GM23338 (cell line): ENCODE measurements around the gene MMP28. TPM values are rescaled to one million over a fixed set of nuclear protein-coding genes. Genes with fewer than 3 reads are reported as not detected.

Source experiments
- ATAC-seq: fragments of 200-7000 bp; cut with Tn5 transposase; 3 replicates; pipeline ENCODE4 v1.9.1; 2020
- DNase-seq: peaks from one replicate; pipeline ENCODE4 v3.0.0-alpha.2; 2015; ENCODE audit warnings: low spot score
- H2AFZ ChIP-seq: fragments of 200-600 bp; sonication (generic); 2 replicates; pipeline ENCODE4 v1.8.0; 2016; ENCODE audit warnings: antibody characterized with exemption, mild to moderate bottlenecking, moderate library complexity
- H3F3A ChIP-seq: fragments of 200-600 bp; sonication (generic); replicated peaks from 2 replicates; pipeline ENCODE4 v1.8.0; 2017; ENCODE audit warnings: antibody characterized with exemption, mixed run types, low read depth
- H3K27ac ChIP-seq: fragments of 200-600 bp; sonication (generic); 2 replicates; pipeline ENCODE4 v1.6.1; 2016; ENCODE audit warnings: low read depth
- H3K27me3 ChIP-seq: fragments of 200-600 bp; sonication (generic); 2 replicates; pipeline ENCODE4 v1.8.0; 2016; ENCODE audit warnings: mild to moderate bottlenecking, mixed run types, moderate library complexity; ENCODE audit not compliant: insufficient read depth
- H3K36me3 ChIP-seq: fragments of 200-600 bp; sonication (generic); 2 replicates; pipeline ENCODE4 v1.8.0; 2016; ENCODE audit warnings: mild to moderate bottlenecking; ENCODE audit not compliant: insufficient read depth
- H3K4me1 ChIP-seq: fragments of 200-600 bp; sonication (generic); 2 replicates; pipeline ENCODE4 v1.8.0; 2016; ENCODE audit warnings: mild to moderate bottlenecking, moderate library complexity; ENCODE audit not compliant: insufficient read depth
- H3K4me2 ChIP-seq: fragments of 200-600 bp; sonication (generic); 2 replicates; pipeline ENCODE4 v1.7.1; 2017; ENCODE audit warnings: mixed run types
- H3K4me3 ChIP-seq: fragments of 200-600 bp; sonication (generic); 2 replicates; pipeline ENCODE4 v1.6.1; 2016; ENCODE audit warnings: mixed run types
- H3K79me2 ChIP-seq: fragments of 200-600 bp; sonication (generic); replicated peaks from 2 replicates; pipeline ENCODE4 v1.8.0; 2017; ENCODE audit warnings: mild to moderate bottlenecking; ENCODE audit not compliant: insufficient read depth
- H3K9me2 ChIP-seq: fragments of 200-600 bp; sonication (generic); 2 replicates; pipeline ENCODE4 v1.8.0; 2017; ENCODE audit not compliant: insufficient read depth
- H4K20me1 ChIP-seq: fragments of 200-600 bp; sonication (generic); replicated peaks from 2 replicates; pipeline ENCODE4 v1.8.0; 2017; ENCODE audit warnings: mild to moderate bottlenecking; ENCODE audit not compliant: insufficient read depth
- H3K27ac Mint-ChIP-seq: 2 replicates; pipeline ENCODE4 v1.8.0; 2020; ENCODE audit warnings: inconsistent platforms, mild to moderate bottlenecking, moderate library complexity, mixed read lengths
- H3K27me3 Mint-ChIP-seq: 3 replicates; pipeline ENCODE4 v1.8.0; 2022; ENCODE audit warnings: low read depth, mild to moderate bottlenecking, moderate library complexity, mixed read lengths, inconsistent platforms; ENCODE audit not compliant: insufficient read depth, poor library complexity
- H3K36me3 Mint-ChIP-seq: 3 replicates; pipeline ENCODE4 v1.8.0; 2021; ENCODE audit warnings: low read depth, mild to moderate bottlenecking, inconsistent platforms, moderate library complexity, mixed read lengths
- H3K4me1 Mint-ChIP-seq: 3 replicates; pipeline ENCODE4 v1.8.0; 2020; ENCODE audit warnings: mild to moderate bottlenecking, inconsistent platforms, mixed read lengths
- H3K4me3 Mint-ChIP-seq: 3 replicates; pipeline ENCODE4 v1.8.0; 2021; ENCODE audit warnings: moderate library complexity, mild to moderate bottlenecking, inconsistent platforms, mixed read lengths
- H3K9me3 Mint-ChIP-seq: 3 replicates; pipeline ENCODE4 v1.8.0; 2020; ENCODE audit warnings: moderate library complexity, mild to moderate bottlenecking, inconsistent platforms, mixed read lengths
- CREB1 ChIP-seq: fragments of 250-450 bp; sonication (Bioruptor Pico); IDR thresholded peaks from 2 replicates; pipeline ENCODE4 v1.5.0; 2020; ENCODE audit warnings: low read depth, mild to moderate bottlenecking, moderate library complexity
- ETS1 ChIP-seq: IDR thresholded peaks from 2 replicates; pipeline ENCODE4 v1.6.1; 2016; ENCODE audit warnings: antibody characterized with exemption
- EZH2 ChIP-seq: fragments of 200-600 bp; sonication (generic); IDR thresholded peaks from one replicate; pipeline ENCODE4 v1.8.0; 2017; ENCODE audit warnings: antibody characterized with exemption, mild to moderate bottlenecking, low read depth; ENCODE audit not compliant: unreplicated experiment
- EZH2phosphoT487 ChIP-seq: fragments of 200-600 bp; sonication (generic); IDR thresholded peaks from one replicate; pipeline ENCODE4 v1.8.1; 2018; ENCODE audit warnings: antibody characterized with exemption; ENCODE audit not compliant: unreplicated experiment
- JUNB ChIP-seq: IDR thresholded peaks from one replicate; pipeline ENCODE4 v1.6.1; 2016; ENCODE audit warnings: antibody characterized with exemption; ENCODE audit not compliant: unreplicated experiment
- NANOG ChIP-seq: IDR thresholded peaks from 2 replicates; pipeline ENCODE4 v1.6.1; 2016; ENCODE audit warnings: antibody characterized with exemption, borderline replicate concordance
- POLR2AphosphoS5 ChIP-seq: IDR thresholded peaks from 2 replicates; pipeline ENCODE4 v1.6.1; 2016; ENCODE audit warnings: antibody characterized with exemption, low read depth
- STAT1 ChIP-seq: IDR thresholded peaks from one replicate; pipeline ENCODE4 v1.6.1; 2016; ENCODE audit warnings: antibody characterized with exemption; ENCODE audit not compliant: unreplicated experiment
- ZNF114 ChIP-seq: fragments of 250-450 bp; sonication (Bioruptor Pico); IDR thresholded peaks from 2 replicates; pipeline ENCODE4 v1.5.0; 2020; ENCODE audit warnings: mild to moderate bottlenecking, moderate library complexity
- ZNF331 ChIP-seq: fragments of 250-450 bp; sonication (Bioruptor Pico); IDR thresholded peaks from 2 replicates; pipeline ENCODE4 v1.5.0; 2020; ENCODE audit warnings: low read depth, mild to moderate bottlenecking, moderate library complexity
- ZNF462 ChIP-seq: fragments of 250-450 bp; sonication (Bioruptor Pico); IDR thresholded peaks from 2 replicates; pipeline ENCODE4 v1.5.0; 2020; ENCODE audit warnings: mild to moderate bottlenecking, moderate library complexity
- polyA plus RNA-seq: library from polyadenylated mRNA; unstranded; fragments of >200 nt; fragmentation: Nextera tagmentation; extraction: Ambion mirVana; gene quantifications from 2 replicates; pipeline ENCODE4 v1.2.1, GENCODE V29; 2016
- total RNA-seq: library from RNA; depleted of rRNA; stranded (reverse); fragments of >200 nt; shearing (Covaris generic); gene quantifications from 2 replicates; pipeline ENCODE4 v1.2.3, GENCODE V29; 2014
- TF ChIP-seq, protein P1 (sequence below), 2 experiments: fragments of 200-600 bp in 1 of 2; sonication (generic) in 1 of 2; conservative IDR thresholded peaks; 2 replicates each; pipeline versions ENCODE4 v1.5.1 to v1.6.1; 2016 to 2017; ENCODE audit warnings: antibody characterized with exemption in 2 of 2, low read depth in 2 of 2, mild to moderate bottlenecking in 2 of 2, moderate library complexity in 1 of 2
- TF ChIP-seq, protein P2 (sequence below): IDR thresholded peaks from one replicate; pipeline ENCODE4 v1.6.1; 2018; ENCODE audit warnings: antibody characterized with exemption; ENCODE audit not compliant: unreplicated experiment

MMP28 gene
- total and polyA plus RNA-seq, 2 experiments from 2014 or later: not detected

- H3K27me3 Mint-ChIP-seq: peaks cover 52% of the 10 kb centered on the region
- no peak overlapping the region for H3K27ac Mint-ChIP-seq
- Histone ChIP-seq H4K20me1 (no peaks in the 10 kb centered on the region), H3K79me2 (no peaks in the 10 kb centered on the region), H3K27ac (no peak overlapping the region), H3K4me1 (0 out of 2 replicates have a peak, but pooled peaks cover 5% of the 10 kb centered on the region), H2AFZ (no peak overlapping the region), H3K9me2 (no peaks in the 10 kb centered on the region), H3K4me3 (no peak overlapping the region), H3K27me3 (peaks cover 62% of the 10 kb centered on the region), H3K4me2 (no peak overlapping the region), H3K36me3 (no peaks in the 10 kb centered on the region), H3F3A (peaks cover 11% of the 10 kb centered on the region)
- no peaks in the 10 kb centered on the region; the same call in 2 of the 3 replicates for H3K36me3 Mint-ChIP-seq
- no peak for ATAC-seq
- no peaks in the 10 kb centered on the region for H3K9me3 Mint-ChIP-seq
- H3K4me1 Mint-ChIP-seq: peaks cover 10% of the 10 kb centered on the region; the same call in 2 of the 3 replicates
- no peak for DNase-seq
- H3K4me3 Mint-ChIP-seq: no peak overlapping the region
- TF ChIP-seq, protein P1, sequence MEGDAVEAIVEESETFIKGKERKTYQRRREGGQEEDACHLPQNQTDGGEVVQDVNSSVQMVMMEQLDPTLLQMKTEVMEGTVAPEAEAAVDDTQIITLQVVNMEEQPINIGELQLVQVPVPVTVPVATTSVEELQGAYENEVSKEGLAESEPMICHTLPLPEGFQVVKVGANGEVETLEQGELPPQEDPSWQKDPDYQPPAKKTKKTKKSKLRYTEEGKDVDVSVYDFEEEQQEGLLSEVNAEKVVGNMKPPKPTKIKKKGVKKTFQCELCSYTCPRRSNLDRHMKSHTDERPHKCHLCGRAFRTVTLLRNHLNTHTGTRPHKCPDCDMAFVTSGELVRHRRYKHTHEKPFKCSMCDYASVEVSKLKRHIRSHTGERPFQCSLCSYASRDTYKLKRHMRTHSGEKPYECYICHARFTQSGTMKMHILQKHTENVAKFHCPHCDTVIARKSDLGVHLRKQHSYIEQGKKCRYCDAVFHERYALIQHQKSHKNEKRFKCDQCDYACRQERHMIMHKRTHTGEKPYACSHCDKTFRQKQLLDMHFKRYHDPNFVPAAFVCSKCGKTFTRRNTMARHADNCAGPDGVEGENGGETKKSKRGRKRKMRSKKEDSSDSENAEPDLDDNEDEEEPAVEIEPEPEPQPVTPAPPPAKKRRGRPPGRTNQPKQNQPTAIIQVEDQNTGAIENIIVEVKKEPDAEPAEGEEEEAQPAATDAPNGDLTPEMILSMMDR (conservative IDR thresholded peaks at IDR 0.05; ENCODE audit: low read depth in 2 of 2): no peak
- TF ChIP-seq POLR2AphosphoS5 (no peak), EZH2phosphoT487 (no peak), ZNF331 (CRISPR knock-in tag) (no peak), ETS1 (no peak), NANOG (no peak), EZH2 (no peak), STAT1 (no peak), ZNF114 (CRISPR knock-in tag) (no peak), CREB1 (CRISPR knock-in tag) (no peak), JUNB (no peak), ZNF462 (CRISPR knock-in tag) (no peak)
- TF ChIP-seq, protein P2, sequence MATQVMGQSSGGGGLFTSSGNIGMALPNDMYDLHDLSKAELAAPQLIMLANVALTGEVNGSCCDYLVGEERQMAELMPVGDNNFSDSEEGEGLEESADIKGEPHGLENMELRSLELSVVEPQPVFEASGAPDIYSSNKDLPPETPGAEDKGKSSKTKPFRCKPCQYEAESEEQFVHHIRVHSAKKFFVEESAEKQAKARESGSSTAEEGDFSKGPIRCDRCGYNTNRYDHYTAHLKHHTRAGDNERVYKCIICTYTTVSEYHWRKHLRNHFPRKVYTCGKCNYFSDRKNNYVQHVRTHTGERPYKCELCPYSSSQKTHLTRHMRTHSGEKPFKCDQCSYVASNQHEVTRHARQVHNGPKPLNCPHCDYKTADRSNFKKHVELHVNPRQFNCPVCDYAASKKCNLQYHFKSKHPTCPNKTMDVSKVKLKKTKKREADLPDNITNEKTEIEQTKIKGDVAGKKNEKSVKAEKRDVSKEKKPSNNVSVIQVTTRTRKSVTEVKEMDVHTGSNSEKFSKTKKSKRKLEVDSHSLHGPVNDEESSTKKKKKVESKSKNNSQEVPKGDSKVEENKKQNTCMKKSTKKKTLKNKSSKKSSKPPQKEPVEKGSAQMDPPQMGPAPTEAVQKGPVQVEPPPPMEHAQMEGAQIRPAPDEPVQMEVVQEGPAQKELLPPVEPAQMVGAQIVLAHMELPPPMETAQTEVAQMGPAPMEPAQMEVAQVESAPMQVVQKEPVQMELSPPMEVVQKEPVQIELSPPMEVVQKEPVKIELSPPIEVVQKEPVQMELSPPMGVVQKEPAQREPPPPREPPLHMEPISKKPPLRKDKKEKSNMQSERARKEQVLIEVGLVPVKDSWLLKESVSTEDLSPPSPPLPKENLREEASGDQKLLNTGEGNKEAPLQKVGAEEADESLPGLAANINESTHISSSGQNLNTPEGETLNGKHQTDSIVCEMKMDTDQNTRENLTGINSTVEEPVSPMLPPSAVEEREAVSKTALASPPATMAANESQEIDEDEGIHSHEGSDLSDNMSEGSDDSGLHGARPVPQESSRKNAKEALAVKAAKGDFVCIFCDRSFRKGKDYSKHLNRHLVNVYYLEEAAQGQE: no peak
Measured at GRCh38 chr17:35797370-35797769, 1.9 kb upstream of the MMP28 start.
